GM13977 (cell line): ENCODE data around the gene GNAZ.

ENCODE experiments used
- DNase-seq: peaks from one replicate; pipeline ENCODE4 v3.0.0; 2012; ENCODE audit warnings: low spot score
- in situ Hi-C: fragments of 300-500 bp; cut with MboI; formaldehyde crosslinking; loops from one replicate; pipeline ENCODE4 v1.12.0; 2022; ENCODE audit warnings: low sequenced_read_pairs, low pct_unique_long_range_greater_than_20kb, mixed read lengths, inconsistent platforms; ENCODE audit not compliant: unreplicated experiment
- TF ChIP-seq, protein P1 (sequence below): IDR thresholded peaks from 2 replicates; pipeline ENCODE4 v1.5.1; 2012; ENCODE audit warnings: mild to moderate bottlenecking, control low read depth; ENCODE audit not compliant: insufficient read depth; ENCODE audit errors: extremely low read depth, missing control alignments

The GNAZ gene

DNA sequence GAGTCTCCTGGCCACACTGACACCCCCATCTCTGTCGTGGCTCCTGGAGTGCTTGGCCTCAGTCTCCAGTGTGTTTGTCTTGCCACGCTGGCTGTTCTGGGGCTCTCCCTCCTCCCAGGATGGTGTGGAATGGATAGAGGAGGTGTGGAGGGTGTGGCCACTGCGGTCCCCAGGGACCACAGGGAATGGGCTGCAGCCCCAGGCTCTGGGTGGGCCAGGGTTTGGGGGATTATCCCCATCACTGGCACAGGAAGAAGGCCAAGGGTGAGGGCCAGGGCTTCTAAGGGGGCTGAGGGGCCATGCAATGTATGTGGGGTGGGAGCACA lies 8.1 kb downstream of the GNAZ start:
- in situ Hi-C loops = no loop called here
- TF ChIP-seq, protein P1, sequence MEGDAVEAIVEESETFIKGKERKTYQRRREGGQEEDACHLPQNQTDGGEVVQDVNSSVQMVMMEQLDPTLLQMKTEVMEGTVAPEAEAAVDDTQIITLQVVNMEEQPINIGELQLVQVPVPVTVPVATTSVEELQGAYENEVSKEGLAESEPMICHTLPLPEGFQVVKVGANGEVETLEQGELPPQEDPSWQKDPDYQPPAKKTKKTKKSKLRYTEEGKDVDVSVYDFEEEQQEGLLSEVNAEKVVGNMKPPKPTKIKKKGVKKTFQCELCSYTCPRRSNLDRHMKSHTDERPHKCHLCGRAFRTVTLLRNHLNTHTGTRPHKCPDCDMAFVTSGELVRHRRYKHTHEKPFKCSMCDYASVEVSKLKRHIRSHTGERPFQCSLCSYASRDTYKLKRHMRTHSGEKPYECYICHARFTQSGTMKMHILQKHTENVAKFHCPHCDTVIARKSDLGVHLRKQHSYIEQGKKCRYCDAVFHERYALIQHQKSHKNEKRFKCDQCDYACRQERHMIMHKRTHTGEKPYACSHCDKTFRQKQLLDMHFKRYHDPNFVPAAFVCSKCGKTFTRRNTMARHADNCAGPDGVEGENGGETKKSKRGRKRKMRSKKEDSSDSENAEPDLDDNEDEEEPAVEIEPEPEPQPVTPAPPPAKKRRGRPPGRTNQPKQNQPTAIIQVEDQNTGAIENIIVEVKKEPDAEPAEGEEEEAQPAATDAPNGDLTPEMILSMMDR = no peak

DNA sequence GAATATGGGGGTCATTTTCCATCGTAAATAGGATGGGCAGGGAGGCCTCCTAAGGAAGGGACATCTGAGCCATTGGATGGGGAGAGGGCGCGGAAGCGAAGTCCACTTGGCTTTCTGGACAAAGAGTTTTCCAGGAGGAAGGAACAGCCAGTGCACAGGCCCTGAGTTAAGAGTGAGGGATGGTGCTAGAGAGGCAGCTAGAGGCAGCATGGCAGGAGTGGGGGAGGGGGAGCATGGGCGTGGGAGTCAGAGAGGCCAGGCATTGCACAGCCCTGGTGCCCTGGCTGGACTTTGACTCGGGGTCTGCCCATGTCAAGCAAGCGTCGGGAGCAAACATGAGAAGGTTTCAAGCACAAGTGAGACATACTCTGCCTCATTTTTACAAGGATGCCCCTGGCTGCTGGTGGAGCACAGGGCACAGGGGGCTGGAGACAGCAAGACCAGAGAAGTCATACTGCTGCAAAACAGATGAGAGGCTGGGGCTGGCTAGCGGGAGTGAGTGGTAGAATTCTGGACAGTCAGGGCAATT lies 9.0 kb downstream of the GNAZ start:
- in situ Hi-C loops = no loop called here
- TF ChIP-seq, protein P1 = no peak
- DNase-seq = no peak

More for the DNA sequence above, 8.1 kb downstream of the GNAZ start:
- no peak for DNase-seq

DNA sequence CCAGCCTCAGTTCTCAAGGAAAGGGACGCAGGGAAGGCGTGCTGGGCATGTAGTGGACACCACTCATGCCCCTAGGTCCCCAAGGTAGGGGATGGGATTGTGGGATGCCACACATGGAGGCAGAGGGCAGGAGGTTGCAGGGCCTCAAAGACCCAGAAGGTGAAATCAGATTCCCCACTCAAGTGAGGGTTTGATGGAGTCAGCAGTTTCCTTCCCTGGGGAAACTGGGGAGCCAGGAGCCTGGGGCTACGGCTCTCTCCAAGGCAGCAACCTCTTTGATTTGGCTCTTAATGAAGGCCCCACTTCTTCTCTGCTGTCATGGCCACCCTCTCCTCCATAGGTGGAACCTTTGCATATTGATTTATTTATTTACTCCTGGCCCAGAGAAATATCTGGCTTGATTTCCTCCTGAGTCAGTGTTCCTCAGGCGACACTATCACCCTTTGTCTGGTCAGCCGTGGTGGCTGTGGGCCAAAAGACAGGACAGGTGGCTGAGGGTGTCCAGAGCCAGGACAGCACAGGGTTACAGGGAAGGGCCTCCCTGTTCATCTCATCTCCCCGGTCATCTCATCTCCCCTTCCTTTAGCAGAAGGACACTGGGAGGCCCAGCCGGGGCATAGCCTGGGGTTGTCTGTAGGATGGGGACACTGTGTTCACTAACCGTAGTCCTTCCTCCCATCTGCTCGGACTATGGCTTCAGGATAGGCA lies 9.6 kb downstream of the GNAZ start:
- in situ Hi-C loops = no loop called here
- no peak for DNase-seq
- TF ChIP-seq, protein P1 = no peak

DNA sequence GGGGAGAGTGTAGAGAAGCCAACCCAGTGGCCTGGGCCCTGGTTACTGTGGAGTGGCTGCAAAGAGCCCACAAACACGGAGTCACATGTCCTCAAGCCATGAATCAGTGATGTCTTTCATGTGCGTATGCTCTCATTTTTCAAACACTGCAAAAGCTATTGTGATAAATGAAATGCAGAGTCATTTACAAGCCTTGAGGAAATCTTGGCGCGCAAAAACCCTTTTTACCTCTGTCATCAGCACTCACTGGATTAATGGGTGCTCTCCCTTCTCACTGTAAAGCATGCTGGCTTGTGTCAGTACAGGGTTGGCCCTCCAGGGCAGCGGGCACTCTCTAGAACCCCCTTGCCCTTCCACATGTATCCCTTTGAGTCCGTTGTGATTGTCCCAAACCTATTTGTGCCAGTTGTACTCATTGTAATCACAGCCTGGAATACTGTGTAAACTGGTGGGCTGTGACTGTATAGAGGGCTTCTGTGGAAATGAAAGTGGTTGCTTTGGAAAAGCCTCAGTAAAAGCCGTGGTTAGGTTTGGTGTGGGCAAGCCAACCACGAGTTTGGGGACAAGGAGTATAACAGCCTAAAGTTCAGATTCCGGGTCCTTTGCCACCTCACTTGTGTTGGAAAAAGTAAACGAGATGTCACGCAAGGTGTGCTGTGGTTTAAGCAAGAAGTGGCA lies 10.4 kb downstream of the GNAZ start:
- TF ChIP-seq, protein P1 = no peak
- in situ Hi-C loops = no loop called here
- no peak for DNase-seq

DNA sequence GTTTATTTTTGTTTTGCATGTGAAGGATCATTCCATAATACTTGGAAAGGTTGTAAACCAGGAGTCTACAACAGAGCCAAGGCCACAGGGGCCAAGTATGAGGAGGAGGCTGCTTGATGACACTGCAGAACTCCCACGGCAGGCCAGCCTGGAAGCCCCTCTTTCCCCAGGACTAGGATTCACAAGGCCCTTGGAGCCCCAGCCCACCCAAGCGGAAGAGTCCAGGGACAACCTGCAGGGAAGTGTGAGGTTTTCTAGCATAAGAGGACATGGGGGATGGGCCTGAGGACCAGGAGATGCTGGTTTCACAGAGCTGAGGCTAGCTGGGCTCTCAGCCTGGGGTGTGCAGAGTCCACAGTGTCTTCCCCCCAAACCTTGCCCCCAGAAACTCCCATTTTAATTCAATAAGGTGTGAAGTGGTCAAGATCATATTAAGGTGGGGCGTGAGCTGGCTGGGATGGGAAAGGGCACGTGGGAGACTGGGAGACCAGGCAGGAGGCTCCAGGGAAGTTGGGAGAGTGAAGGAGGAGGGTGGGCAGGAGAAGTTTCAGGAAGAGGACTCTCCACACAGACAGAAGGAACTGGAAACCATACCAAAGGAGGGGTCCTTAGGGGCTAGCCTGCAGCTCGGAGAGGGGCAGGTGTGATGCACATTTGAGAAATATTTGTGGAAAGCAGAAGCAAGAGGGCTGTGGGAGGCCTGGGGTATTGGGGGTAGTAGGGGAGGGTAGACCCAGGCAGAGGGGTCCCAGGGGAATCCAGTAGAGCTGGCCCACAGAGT lies 12.4 kb downstream of the GNAZ start:
- in situ Hi-C loops = no loop called here
- TF ChIP-seq, protein P1 = no peak
- DNase-seq = no peak

DNA sequence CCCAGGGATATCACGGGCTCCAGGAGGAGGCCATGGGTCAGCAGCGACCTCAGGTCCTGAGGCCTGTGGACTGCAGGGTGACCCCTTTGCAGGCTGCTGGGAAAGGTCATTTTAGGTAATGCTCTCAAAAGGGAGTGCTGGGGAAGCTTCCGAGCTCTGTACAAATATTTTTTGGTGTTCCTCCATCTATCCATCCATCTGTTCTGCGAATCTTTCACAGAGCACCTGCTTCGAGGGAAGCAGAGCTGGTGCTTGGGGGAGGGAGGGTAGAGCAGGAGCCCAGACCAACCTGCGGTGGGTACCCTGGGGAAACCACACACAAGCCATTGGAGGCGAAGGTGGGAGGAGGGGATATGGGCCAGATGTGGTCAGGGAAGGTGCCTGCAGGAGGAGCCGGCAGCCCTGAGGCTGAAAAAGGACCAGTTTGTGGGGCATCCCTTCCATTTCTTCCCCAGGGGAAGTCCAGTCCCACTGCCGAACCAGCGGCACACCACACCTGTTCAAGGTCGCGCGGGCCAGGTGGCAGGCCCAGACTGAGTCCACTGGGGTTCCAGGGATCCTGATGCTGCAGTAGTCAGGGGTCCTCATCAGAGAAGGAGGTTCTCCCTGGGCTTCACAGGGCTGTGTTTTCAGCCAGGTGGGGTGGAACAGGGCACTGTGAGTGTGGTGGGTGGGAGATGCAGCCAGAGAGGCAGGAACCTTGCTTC lies 13.1 kb downstream of the GNAZ start:
- TF ChIP-seq, protein P1 = no peak
- in situ Hi-C loops = no loop called here
- DNase-seq = no peak
